Effector memory CD4-positive, alpha-beta T cell (primary cell): Measurements from ENCODE around the gene LIMS2.
A peak's percentile ranks its signal among the peaks of the same experiment; 100 is the strongest.

Experiments
- DNase-seq, 3 donors: peaks; one replicate each; pipeline ENCODE4 v3.0.0-alpha.2; 2020
- H3K27ac ChIP-seq: 2 replicates; pipeline ENCODE4 v1.7.0; 2013; ENCODE audit warnings: mild to moderate bottlenecking, low read length, moderate library complexity; ENCODE audit not compliant: insufficient read depth, poor library complexity, severe bottlenecking
- H3K27me3 ChIP-seq: replicated peaks from 2 replicates; pipeline ENCODE4 v1.7.0; 2013; ENCODE audit warnings: mild to moderate bottlenecking, low read length; ENCODE audit not compliant: insufficient read depth, control insufficient read depth, poor library complexity, severe bottlenecking
- H3K36me3 ChIP-seq: 2 replicates; pipeline ENCODE4 v1.7.0; 2013; ENCODE audit warnings: mild to moderate bottlenecking, low read length, moderate library complexity; ENCODE audit not compliant: control insufficient read depth, insufficient read depth
- H3K4me1 ChIP-seq: 2 replicates; pipeline ENCODE4 v1.7.0; 2013; ENCODE audit warnings: low read length, mild to moderate bottlenecking; ENCODE audit not compliant: control insufficient read depth, insufficient read depth, poor library complexity, severe bottlenecking
- H3K4me3 ChIP-seq: 2 replicates; pipeline ENCODE4 v1.7.0; 2013; ENCODE audit warnings: low read length, low read depth, mild to moderate bottlenecking; ENCODE audit not compliant: insufficient read depth, poor library complexity, severe bottlenecking
- H3K9me3 ChIP-seq: 2 replicates; pipeline ENCODE4 v1.7.0; 2013; ENCODE audit warnings: mild to moderate bottlenecking, low read length, moderate library complexity; ENCODE audit not compliant: control insufficient read depth

The LIMS2 gene

GRCh38 chr2:127645026-127645394 is 30.3 kb downstream of the LIMS2 start:
- H3K27ac ChIP-seq = no peak overlapping the region
- no peaks in the 10 kb centered on the region for H3K9me3 ChIP-seq
- no peaks in the 10 kb centered on the region for H3K36me3 ChIP-seq
- DNase-seq = no peak
- no peak overlapping the region for H3K4me3 ChIP-seq
- no peaks in the 10 kb centered on the region for H3K27me3 ChIP-seq
- peaks cover 35% of the 10 kb centered on the region for H3K4me1 ChIP-seq

DNA sequence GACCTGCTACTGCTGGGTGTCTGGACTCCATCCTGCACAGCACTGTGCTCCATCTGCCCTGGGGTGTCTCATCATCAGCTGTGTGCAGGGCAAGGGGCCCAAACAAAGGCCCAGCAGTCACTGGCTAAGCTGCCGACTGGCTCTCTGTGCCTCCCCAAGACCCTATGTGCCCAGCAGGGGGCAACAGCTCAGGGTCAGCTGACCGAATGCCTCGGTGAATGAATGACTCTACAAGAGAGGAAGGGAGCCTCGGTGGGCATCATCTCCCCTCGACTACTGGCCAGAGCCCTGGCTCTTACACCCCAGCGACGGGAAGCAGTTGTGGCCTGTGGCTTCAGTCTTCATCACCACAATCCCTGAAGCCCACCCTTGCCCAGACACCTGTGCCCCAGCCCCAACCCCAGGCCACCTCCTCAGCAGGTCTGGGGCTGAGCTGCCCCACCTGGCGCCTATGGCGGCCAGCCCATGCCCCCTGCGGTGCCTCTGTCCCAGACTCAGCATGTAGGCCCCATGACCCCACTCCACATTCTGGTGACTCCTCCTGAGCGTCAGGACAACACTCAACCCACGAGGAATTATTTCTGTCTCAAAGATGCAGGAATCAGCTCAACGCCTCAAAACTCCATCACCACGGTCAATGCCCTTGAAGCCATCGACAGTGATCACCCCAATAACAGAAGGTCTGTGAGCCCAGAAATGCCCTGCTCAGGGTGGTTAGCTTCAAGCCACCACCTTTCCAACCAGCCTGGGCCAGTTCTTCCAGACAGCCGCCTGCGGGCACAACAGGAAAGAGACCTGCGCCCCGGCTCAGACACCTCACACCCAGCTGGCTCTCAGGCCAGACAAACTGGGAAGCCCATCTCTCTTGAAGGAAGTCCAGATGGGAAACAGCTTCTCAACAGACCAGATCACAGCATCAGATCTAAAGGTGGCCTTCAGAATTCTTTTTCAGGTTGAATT is 31.0 kb downstream of the LIMS2 start:
- Histone ChIP-seq H3K4me1 (peaks cover 37% of the 10 kb centered on the region), H3K4me3 (no peak overlapping the region), H3K9me3 (no peaks in the 10 kb centered on the region), H3K27ac (no peak overlapping the region), H3K36me3 (no peaks in the 10 kb centered on the region), H3K27me3 (no peaks in the 10 kb centered on the region)
- DNase-seq = no peak

DNA sequence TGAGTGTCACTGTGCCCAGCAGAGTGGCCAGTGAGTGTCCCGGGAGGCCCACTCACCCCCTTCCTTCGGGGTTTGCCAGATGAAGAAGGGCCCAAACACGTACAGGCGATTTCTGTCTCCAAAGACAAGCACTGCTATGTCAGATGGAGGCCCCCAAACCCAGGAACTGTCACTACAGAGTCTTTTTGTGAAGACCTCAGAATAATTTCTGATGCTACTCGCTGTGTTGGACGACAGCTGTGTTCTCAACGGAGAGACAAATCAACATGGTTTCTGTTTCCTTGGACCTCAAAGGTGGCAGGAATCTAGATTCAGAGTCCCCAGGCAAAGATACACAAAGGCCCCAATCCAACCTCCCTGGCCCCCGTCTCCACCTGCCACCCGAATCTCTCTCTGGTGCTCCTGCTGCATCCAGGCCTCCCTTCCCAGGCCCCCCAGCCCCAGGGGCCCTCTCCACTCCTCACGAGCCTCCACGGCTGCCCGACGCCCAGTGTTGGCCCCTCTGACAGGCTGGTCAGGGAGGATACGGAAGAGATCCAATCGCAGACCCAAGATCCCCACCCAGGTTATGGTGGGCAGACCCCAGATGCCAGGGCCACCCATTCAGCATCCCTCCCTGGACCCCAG is 31.8 kb downstream of the LIMS2 start:
- Histone ChIP-seq H3K9me3 (no peaks in the 10 kb centered on the region), H3K36me3 (no peaks in the 10 kb centered on the region), H3K4me1 (peaks cover 40% of the 10 kb centered on the region), H3K27ac (no peak overlapping the region), H3K27me3 (no peaks in the 10 kb centered on the region), H3K4me3 (no peak overlapping the region)
- DNase-seq = no peak

DNA sequence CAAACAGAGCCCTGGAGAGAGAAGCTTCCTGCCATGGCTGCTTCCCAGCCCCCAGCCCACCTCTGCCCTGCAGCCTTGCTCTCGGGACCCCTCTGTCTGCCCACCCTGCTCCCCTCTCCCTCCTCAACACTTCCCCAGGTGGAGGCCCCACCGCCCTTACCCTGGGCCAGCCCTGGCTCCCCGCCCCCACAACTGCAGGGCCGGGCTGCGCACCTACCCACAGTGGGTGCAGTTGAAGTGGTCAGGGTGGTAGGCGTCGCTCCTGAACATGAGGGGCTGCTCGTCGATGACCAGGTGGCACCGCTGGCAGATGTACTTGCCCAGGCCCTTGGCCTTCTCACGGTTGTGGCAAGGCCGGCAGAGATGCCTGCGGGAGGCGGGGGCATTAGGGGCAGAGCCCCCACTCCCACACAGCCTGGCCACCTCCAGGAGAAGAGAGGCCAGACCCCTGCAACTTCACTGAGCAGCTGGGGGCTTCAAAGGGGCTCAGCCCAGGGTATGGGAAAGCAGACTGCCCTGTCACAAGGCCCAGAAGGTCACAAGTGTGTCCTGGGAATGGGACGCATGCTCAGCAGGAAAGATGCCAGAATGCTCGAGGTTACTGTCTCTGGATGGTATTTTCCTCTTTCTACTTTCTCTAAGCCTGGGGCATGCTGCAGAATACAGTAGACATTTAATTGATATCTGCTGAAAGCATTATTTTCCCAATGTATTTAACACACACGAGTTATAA is 32.5 kb downstream of the LIMS2 start:
- no peak overlapping the region for H3K4me3 ChIP-seq
- H3K27ac ChIP-seq = no peak overlapping the region
- no peaks in the 10 kb centered on the region for H3K9me3 ChIP-seq
- H3K4me1 ChIP-seq = peaks cover 47% of the 10 kb centered on the region
- DNase-seq = no peak
- no peaks in the 10 kb centered on the region for H3K27me3 ChIP-seq
- H3K36me3 ChIP-seq = no peaks in the 10 kb centered on the region

DNA sequence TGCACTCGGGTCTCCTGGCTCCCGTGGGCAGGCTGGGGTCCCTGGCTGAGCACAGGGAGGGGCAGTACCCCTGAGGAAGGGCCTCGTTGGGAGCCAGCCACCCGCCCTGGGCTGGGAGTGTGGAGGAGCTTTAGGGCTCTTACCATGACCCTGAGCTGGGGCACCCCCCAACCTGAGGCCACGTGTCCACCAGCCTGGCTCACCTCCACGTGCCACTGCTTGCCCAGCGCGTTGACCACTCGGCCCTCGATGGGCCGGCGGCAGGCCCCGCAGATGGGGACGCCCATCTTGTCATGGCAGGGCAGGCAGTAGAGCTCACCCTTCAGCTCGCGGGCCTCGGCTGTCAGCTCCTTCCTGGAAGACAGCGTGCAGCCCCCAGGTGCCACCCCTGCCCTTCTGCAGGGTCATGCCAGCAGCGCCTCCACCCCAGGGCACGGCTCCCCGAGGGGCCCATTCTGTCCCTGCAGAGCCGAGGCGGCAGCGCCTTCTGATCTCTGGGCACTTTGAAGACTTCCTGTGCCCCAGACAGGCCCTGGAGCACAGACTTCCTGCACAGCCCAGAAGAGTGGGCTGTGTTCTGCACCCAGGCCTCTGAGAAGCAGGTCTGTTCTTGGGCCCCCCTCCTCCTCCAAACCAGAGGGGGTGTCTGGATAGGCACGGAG is 33.4 kb downstream of the LIMS2 start:
- H3K9me3 ChIP-seq = no peaks in the 10 kb centered on the region
- H3K27ac ChIP-seq = peak overlapping the region; percentile 55
- H3K36me3 ChIP-seq = no peaks in the 10 kb centered on the region
- no peaks in the 10 kb centered on the region for H3K27me3 ChIP-seq
- H3K4me3 ChIP-seq = peak overlapping the region; percentile 57
- peak in 1 of 3 donors; percentile 29 for DNase-seq
- peaks cover 56% of the 10 kb centered on the region for H3K4me1 ChIP-seq

GRCh38 chr2:127641133-127641532 is 34.2 kb downstream of the LIMS2 start:
- peak overlapping the region; percentile 55 for H3K27ac ChIP-seq

DNA sequence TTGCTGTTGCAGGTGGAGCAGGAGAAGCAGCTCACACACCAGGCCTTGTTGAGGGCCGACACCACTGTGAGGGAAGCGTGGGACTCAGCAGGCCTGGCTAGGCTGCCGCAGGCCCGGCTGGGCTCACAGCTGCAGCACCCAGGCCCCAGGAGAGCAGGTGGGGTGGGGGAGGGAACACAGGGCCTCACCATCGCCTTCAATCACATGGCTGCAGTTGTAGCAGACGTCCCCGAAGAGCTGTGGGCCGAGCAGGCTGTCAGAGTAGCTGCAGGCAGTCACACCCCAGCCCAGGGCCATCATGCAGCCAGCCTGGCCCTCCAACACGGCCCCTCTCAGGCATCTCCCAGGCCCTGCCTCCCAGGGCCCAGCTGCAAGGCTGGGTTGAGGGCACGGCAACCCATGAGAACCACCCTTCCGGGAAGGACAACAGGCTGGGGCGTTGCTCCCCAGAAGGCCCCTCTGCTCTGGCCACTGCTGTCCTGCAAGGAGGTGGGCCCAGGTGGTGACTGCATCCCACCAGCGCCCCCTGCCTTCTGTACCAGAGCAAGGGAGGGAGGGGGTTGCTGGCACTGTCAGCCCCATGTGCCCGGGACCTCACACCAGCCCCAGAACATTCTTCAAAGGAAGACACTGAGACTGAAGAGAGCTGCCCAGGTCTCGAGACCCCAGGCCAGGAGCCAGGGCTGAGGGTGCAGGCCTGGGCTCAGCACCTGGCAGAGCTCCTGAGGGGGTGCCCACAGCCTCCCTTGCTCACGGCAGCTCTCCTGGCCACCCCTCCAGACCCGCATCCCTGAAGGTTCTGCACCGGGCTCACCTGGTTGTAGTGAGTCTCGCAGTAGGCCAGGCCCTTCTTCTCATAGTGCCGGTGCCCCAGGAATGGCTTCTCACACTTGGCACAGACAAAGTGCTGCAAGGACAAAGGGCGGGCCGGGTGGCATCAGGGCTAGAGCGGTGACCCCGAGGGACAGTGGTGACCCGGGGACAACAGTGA is 35.0 kb downstream of the LIMS2 start:
- peaks cover 71% of the 10 kb centered on the region for H3K4me1 ChIP-seq
- H3K27me3 ChIP-seq = no peaks in the 10 kb centered on the region
- peak overlapping the region; percentile 57 for H3K4me3 ChIP-seq
- H3K27ac ChIP-seq = peak overlapping the region; percentile 48
- no peaks in the 10 kb centered on the region for H3K9me3 ChIP-seq
- no peak for DNase-seq
- no peaks in the 10 kb centered on the region for H3K36me3 ChIP-seq

More at GRCh38 chr2:127641133-127641532, 34.2 kb downstream of the LIMS2 start:
- no peaks in the 10 kb centered on the region for H3K9me3 ChIP-seq
- no peaks in the 10 kb centered on the region for H3K36me3 ChIP-seq
- H3K27me3 ChIP-seq = no peaks in the 10 kb centered on the region
- H3K4me1 ChIP-seq = peaks cover 63% of the 10 kb centered on the region
- DNase-seq = no peak
- H3K4me3 ChIP-seq = peak overlapping the region; percentile 57

DNA sequence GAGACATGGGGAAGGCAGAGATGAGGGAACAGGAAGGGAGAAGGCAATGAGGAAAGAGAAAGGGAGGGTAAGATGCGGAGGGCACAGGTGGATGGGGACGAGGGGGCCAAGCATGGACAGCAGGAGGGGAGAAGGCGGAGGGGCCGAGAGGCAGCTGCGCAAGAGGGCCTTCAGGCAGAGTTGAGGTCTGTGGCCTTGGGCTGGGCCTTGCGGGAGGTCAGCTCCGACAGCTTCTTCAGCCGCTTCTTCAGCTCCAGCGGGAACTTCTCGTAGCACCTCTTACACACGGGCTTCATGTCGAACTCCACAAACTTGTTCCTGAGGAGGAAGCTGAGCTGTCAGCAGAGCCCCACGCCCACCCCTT is 36.2 kb downstream of the LIMS2 start:
- no peak for DNase-seq
- H3K27me3 ChIP-seq = no peaks in the 10 kb centered on the region
- H3K9me3 ChIP-seq = no peaks in the 10 kb centered on the region
- H3K27ac ChIP-seq = peak overlapping the region; percentile 48
- no peaks in the 10 kb centered on the region for H3K36me3 ChIP-seq
- H3K4me1 ChIP-seq = peaks cover 76% of the 10 kb centered on the region
- H3K4me3 ChIP-seq = no peak overlapping the region
